Measurements from ENCODE around the gene LITAF. TPM values are rescaled to one million over a fixed set of nuclear protein-coding genes. Genes with fewer than 3 reads are reported as not detected.
A peak's percentile ranks its signal among the peaks of the same experiment; 100 is the strongest.

LITAF gene
- total RNA-seq, 1 experiment from 2014 or later: 83.4 TPM

GRCh38 chr16:11553371-11553770 lies 33.3 kb downstream of the LITAF start:
- Histone ChIP-seq H3K36me3 (peaks cover 98% of the 10 kb centered on the region), H3K4me3 (no peak overlapping the region), H3K9me3 (replicated peaks) (peaks cover 11% of the 10 kb centered on the region), H3K27me3 (replicated peaks) (no peaks in the 10 kb centered on the region), H3K27ac (no peak overlapping the region), H3K4me1 (replicated peaks) (no peaks in the 10 kb centered on the region)
- no peak for DNase-seq (ENCODE audit: low read depth in 1 of 2, low spot score in 2 of 2)

GRCh38 chr16:11552440-11552839 lies 34.3 kb downstream of the LITAF start:
- H3K27me3 ChIP-seq (replicated peaks): no peaks in the 10 kb centered on the region
- no peak overlapping the region for H3K4me3 ChIP-seq
- no peak for DNase-seq (ENCODE audit: low read depth in 1 of 2, low spot score in 2 of 2)
- peaks cover 11% of the 10 kb centered on the region for H3K9me3 ChIP-seq (replicated peaks)
- H3K27ac ChIP-seq: no peak overlapping the region
- H3K36me3 ChIP-seq: peaks cover 98% of the 10 kb centered on the region
- H3K4me1 ChIP-seq (replicated peaks): peaks cover 2% of the 10 kb centered on the region

GRCh38 chr16:11551842-11552241 lies 34.9 kb downstream of the LITAF start:
- no peak for DNase-seq (ENCODE audit: low read depth in 1 of 2, low spot score in 2 of 2)
- Histone ChIP-seq H3K9me3 (replicated peaks) (peaks cover 11% of the 10 kb centered on the region), H3K27me3 (replicated peaks) (no peaks in the 10 kb centered on the region), H3K36me3 (peaks cover 99% of the 10 kb centered on the region), H3K4me3 (no peak overlapping the region), H3K27ac (no peak overlapping the region), H3K4me1 (replicated peaks) (peaks cover 8% of the 10 kb centered on the region)

GRCh38 chr16:11550791-11551498 lies 35.8 kb downstream of the LITAF start:
- DNase-seq (ENCODE audit: low read depth in 1 of 2, low spot score in 2 of 2): no peak
- Histone ChIP-seq H3K27me3 (replicated peaks) (no peaks in the 10 kb centered on the region), H3K9me3 (replicated peaks) (peaks cover 3% of the 10 kb centered on the region), H3K36me3 (peaks cover 93% of the 10 kb centered on the region), H3K4me1 (replicated peaks) (peaks cover 14% of the 10 kb centered on the region), H3K4me3 (no peak overlapping the region), H3K27ac (no peak overlapping the region)

- no peak for DNase-seq (ENCODE audit: low read depth in 1 of 2, low spot score in 2 of 2)
- peaks cover 57% of the 10 kb centered on the region for H3K36me3 ChIP-seq
- H3K9me3 ChIP-seq (replicated peaks): no peaks in the 10 kb centered on the region
- H3K27me3 ChIP-seq (replicated peaks): no peaks in the 10 kb centered on the region
- H3K4me1 ChIP-seq (replicated peaks): peaks cover 14% of the 10 kb centered on the region
- no peak overlapping the region for H3K4me3 ChIP-seq
- no peak overlapping the region for H3K27ac ChIP-seq
These were observed 39.4 kb downstream of the LITAF start for GRCh38 chr16:11547118-11547916.

- peaks cover 51% of the 10 kb centered on the region for H3K36me3 ChIP-seq
- no peak overlapping the region for H3K4me3 ChIP-seq
- no peaks in the 10 kb centered on the region for H3K9me3 ChIP-seq (replicated peaks)
- H3K27ac ChIP-seq: no peak overlapping the region
- H3K27me3 ChIP-seq (replicated peaks): no peaks in the 10 kb centered on the region
- H3K4me1 ChIP-seq (replicated peaks): peaks cover 14% of the 10 kb centered on the region
- DNase-seq (ENCODE audit: low read depth in 1 of 2, low spot score in 2 of 2): peak in 1 of 2 experiments; percentile 37
These were observed 40.1 kb downstream of the LITAF start for GRCh38 chr16:11546608-11547061.

- H3K27ac ChIP-seq: no peak overlapping the region
- H3K4me1 ChIP-seq (replicated peaks): peaks cover 14% of the 10 kb centered on the region
- no peaks in the 10 kb centered on the region for H3K27me3 ChIP-seq (replicated peaks)
- H3K9me3 ChIP-seq (replicated peaks): no peaks in the 10 kb centered on the region
- DNase-seq (ENCODE audit: low read depth in 1 of 2, low spot score in 2 of 2): no peak
- H3K4me3 ChIP-seq: no peak overlapping the region
- H3K36me3 ChIP-seq: peaks cover 23% of the 10 kb centered on the region
These were observed 42.9 kb downstream of the LITAF start for GRCh38 chr16:11543661-11544393.

GRCh38 chr16:11542069-11542744 lies 44.5 kb downstream of the LITAF start:
- H3K4me1 ChIP-seq (replicated peaks): peaks cover 10% of the 10 kb centered on the region
- no peak overlapping the region for H3K27ac ChIP-seq
- H3K9me3 ChIP-seq (replicated peaks): no peaks in the 10 kb centered on the region
- H3K36me3 ChIP-seq: peaks cover 6% of the 10 kb centered on the region
- no peak overlapping the region for H3K4me3 ChIP-seq
- DNase-seq (ENCODE audit: low read depth in 1 of 2, low spot score in 2 of 2): no peak
- H3K27me3 ChIP-seq (replicated peaks): no peaks in the 10 kb centered on the region

- no peak overlapping the region for H3K27ac ChIP-seq
- no peak overlapping the region for H3K4me3 ChIP-seq
- H3K4me1 ChIP-seq (replicated peaks): no peaks in the 10 kb centered on the region
- no peak for DNase-seq (ENCODE audit: low read depth in 1 of 2, low spot score in 2 of 2)
- H3K36me3 ChIP-seq: no peaks in the 10 kb centered on the region
- H3K9me3 ChIP-seq (replicated peaks): no peaks in the 10 kb centered on the region
- no peaks in the 10 kb centered on the region for H3K27me3 ChIP-seq (replicated peaks)
These were observed 47.1 kb downstream of the LITAF start for GRCh38 chr16:11539641-11540050.

- Histone ChIP-seq H3K4me1 (replicated peaks) (no peaks in the 10 kb centered on the region), H3K36me3 (no peaks in the 10 kb centered on the region), H3K27me3 (replicated peaks) (no peaks in the 10 kb centered on the region), H3K27ac (no peak overlapping the region), H3K4me3 (no peak overlapping the region), H3K9me3 (replicated peaks) (no peaks in the 10 kb centered on the region)
- DNase-seq (ENCODE audit: low read depth in 1 of 2, low spot score in 2 of 2): no peak
These were observed 47.8 kb downstream of the LITAF start for GRCh38 chr16:11538880-11539279.

GRCh38 chr16:11536104-11536866 lies 50.4 kb downstream of the LITAF start:
- Histone ChIP-seq H3K27me3 (replicated peaks) (no peaks in the 10 kb centered on the region), H3K9me3 (replicated peaks) (no peaks in the 10 kb centered on the region), H3K4me1 (replicated peaks) (0 out of 2 replicates have a peak, but pooled peaks cover 2% of the 10 kb centered on the region), H3K36me3 (no peaks in the 10 kb centered on the region), H3K27ac (no peak overlapping the region), H3K4me3 (no peak overlapping the region)
- no peak for DNase-seq (ENCODE audit: low read depth in 1 of 2, low spot score in 2 of 2)

GRCh38 chr16:11535494-11535893 lies 51.2 kb downstream of the LITAF start:
- H3K4me3 ChIP-seq: no peak overlapping the region
- no peak for DNase-seq (ENCODE audit: low read depth in 1 of 2, low spot score in 2 of 2)
- H3K27ac ChIP-seq: no peak overlapping the region
- peaks cover 5% of the 10 kb centered on the region for H3K4me1 ChIP-seq (replicated peaks)
- no peaks in the 10 kb centered on the region for H3K36me3 ChIP-seq
- no peaks in the 10 kb centered on the region for H3K27me3 ChIP-seq (replicated peaks)
- H3K9me3 ChIP-seq (replicated peaks): no peaks in the 10 kb centered on the region

GRCh38 chr16:11534262-11534661 lies 52.5 kb downstream of the LITAF start:
- no peak overlapping the region for H3K4me3 ChIP-seq
- no peak overlapping the region for H3K27ac ChIP-seq
- no peaks in the 10 kb centered on the region for H3K36me3 ChIP-seq
- DNase-seq (ENCODE audit: low read depth in 1 of 2, low spot score in 2 of 2): no peak
- H3K27me3 ChIP-seq (replicated peaks): no peaks in the 10 kb centered on the region
- peaks cover 17% of the 10 kb centered on the region for H3K4me1 ChIP-seq (replicated peaks)
- H3K9me3 ChIP-seq (replicated peaks): no peaks in the 10 kb centered on the region

Data from SJSA1 (cell line).